GM10266 (cell line): ENCODE measurements around the gene SLFN14.
"Not testable (repeated sequence)": the region's sequence is repeated elsewhere in the genome, so short reads cannot be mapped to it uniquely, and the experiment has no call there.

Experiments
- DNase-seq: peaks from one replicate; pipeline ENCODE4 v3.0.0; 2012; ENCODE audit errors: extremely low spot score
- TF ChIP-seq, protein P1 (sequence below): IDR thresholded peaks from 2 replicates; pipeline ENCODE4 v1.5.1; 2012; ENCODE audit warnings: mild to moderate bottlenecking, low read depth; ENCODE audit not compliant: control insufficient read depth, insufficient read depth; ENCODE audit errors: missing control alignments

SLFN14 gene

DNA sequence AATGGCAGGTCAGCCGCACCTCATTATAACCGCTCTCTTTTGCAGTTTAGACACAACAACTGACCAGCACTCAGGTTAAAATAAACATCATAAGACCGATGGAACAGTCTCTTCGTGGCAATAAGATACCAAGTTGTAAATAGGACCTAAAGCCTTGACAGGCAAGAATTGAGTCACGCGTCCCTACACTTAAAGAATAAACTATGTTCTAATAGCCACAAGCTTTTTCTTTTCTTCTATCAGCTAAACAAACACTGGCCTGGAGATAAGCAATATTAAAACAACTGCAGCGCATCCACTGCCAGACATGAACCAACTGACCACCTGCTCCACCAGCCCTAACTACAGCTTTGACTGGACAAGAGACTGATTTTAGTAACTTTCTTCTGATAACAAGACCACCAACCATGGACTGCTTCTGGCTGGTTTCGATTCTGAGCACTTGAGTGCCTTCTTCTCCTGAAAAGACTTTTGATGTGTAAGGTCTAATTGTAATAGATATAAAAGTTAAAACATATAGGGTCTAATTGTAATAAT lies 40.6 kb downstream of the SLFN14 start:
- DNase-seq: no peak
- TF ChIP-seq, protein P1, sequence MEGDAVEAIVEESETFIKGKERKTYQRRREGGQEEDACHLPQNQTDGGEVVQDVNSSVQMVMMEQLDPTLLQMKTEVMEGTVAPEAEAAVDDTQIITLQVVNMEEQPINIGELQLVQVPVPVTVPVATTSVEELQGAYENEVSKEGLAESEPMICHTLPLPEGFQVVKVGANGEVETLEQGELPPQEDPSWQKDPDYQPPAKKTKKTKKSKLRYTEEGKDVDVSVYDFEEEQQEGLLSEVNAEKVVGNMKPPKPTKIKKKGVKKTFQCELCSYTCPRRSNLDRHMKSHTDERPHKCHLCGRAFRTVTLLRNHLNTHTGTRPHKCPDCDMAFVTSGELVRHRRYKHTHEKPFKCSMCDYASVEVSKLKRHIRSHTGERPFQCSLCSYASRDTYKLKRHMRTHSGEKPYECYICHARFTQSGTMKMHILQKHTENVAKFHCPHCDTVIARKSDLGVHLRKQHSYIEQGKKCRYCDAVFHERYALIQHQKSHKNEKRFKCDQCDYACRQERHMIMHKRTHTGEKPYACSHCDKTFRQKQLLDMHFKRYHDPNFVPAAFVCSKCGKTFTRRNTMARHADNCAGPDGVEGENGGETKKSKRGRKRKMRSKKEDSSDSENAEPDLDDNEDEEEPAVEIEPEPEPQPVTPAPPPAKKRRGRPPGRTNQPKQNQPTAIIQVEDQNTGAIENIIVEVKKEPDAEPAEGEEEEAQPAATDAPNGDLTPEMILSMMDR: no peak

- DNase-seq: no peak
- TF ChIP-seq, protein P1: no peak
Observed at GRCh38 chr17:35519439-35519838, 41.2 kb downstream of the SLFN14 start.

- DNase-seq: not testable (repeated sequence)
Observed at GRCh38 chr17:35518431-35518830, 42.2 kb downstream of the SLFN14 start.

DNA sequence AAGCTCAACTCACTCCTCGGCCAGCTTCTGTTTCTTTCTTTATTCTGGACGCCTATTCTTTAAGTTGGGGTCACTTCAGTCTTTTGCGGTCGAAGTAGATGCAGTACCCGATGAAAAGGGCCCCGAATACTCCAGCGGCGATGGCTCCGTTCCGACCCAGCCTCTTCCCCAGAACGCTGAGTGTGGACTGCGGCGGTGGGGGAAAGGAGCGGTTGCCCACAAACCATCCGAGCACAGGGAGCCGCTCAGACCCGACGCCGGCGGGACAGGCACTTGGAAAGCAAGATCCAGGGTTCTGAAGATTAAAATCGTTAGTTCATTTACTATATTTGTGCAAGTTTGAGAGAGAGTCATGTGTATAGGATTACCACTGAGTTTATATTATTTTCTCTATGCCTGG lies 45.6 kb downstream of the SLFN14 start:
- TF ChIP-seq, protein P1: no peak
- no peak for DNase-seq

GRCh38 chr17:35514564-35514963 lies 46.1 kb downstream of the SLFN14 start:
- TF ChIP-seq, protein P1: no peak
- DNase-seq: no peak
